GM04504 (cell line): ENCODE data around the gene HOXC11.

Experiments
- DNase-seq: peaks from one replicate; pipeline ENCODE4 v3.0.0-alpha.2; 2012; ENCODE audit warnings: low read depth

Gene HOXC11

GRCh38 chr12:53942467-53942997, 30.4 kb upstream of the HOXC11 start:
- DNase-seq: no peak

GRCh38 chr12:53944209-53944608, 28.7 kb upstream of the HOXC11 start:
- DNase-seq: no peak

GRCh38 chr12:53944907-53945847, 27.7 kb upstream of the HOXC11 start:
- no peak for DNase-seq

- DNase-seq: no peak
These were observed 25.2 kb upstream of the HOXC11 start for GRCh38 chr12:53947743-53948142.

GRCh38 chr12:53948650-53949593, 24.0 kb upstream of the HOXC11 start:
- DNase-seq: no peak

- DNase-seq: no peak
These were observed 23.1 kb upstream of the HOXC11 start for GRCh38 chr12:53949631-53950436.

GRCh38 chr12:53950437-53950773, 22.5 kb upstream of the HOXC11 start:
- DNase-seq: no peak

GRCh38 chr12:53950789-53951576, 21.9 kb upstream of the HOXC11 start:
- no peak for DNase-seq

GRCh38 chr12:53951577-53952334, 21.2 kb upstream of the HOXC11 start:
- DNase-seq: no peak

GRCh38 chr12:53952335-53952694, 20.6 kb upstream of the HOXC11 start:
- no peak for DNase-seq

GRCh38 chr12:53952871-53953734, 19.8 kb upstream of the HOXC11 start:
- no peak for DNase-seq

- no peak for DNase-seq
These were observed 18.9 kb upstream of the HOXC11 start for GRCh38 chr12:53953831-53954693.

GRCh38 chr12:53954694-53955035, 18.3 kb upstream of the HOXC11 start, which contains the start of gene HOXC12:
HOXC12 (plus strand) TSS chr12:53954903; CDS start chr12:53954930, 27 bp downstream.
- no peak for DNase-seq

- DNase-seq: no peak
These were observed 17.7 kb upstream of the HOXC11 start for GRCh38 chr12:53955036-53955775.

GRCh38 chr12:53955776-53956250, 17.1 kb upstream of the HOXC11 start:
- no peak for DNase-seq

GRCh38 chr12:53956251-53956887, 16.6 kb upstream of the HOXC11 start:
- no peak for DNase-seq
